Measurements from ENCODE around the gene CX3CR1. TPM values are rescaled to one million over a fixed set of nuclear protein-coding genes. Genes with fewer than 3 reads are reported as not detected.

CX3CR1 gene
- total RNA-seq, 2 experiments from 2014 or later, result 0.14 to 0.27 TPM

GRCh38 chr3:39296197-39297077, 16.6 kb upstream of the CX3CR1 start:
- no peaks in the 10 kb centered on the region for H3K27me3 ChIP-seq (ENCODE audit: control insufficient read depth in 1 of 2, insufficient read depth in 2 of 2, low read length in 2 of 2)
- peaks cover 25% of the 10 kb centered on the region for H3K4me1 ChIP-seq (ENCODE audit: insufficient read depth, low read length)
- peaks cover 10 to 20% of the 10 kb centered on the region in 2 experiments for H3K9me3 ChIP-seq (ENCODE audit: control insufficient read depth in 1 of 2, insufficient read depth in 1 of 2, low read length in 2 of 2)
- Mint-ChIP-seq H3K36me3 (ENCODE audit: low read depth) (peaks cover 28% of the 10 kb centered on the region), H3K4me1 (ENCODE audit: low read depth) (peaks cover 10% of the 10 kb centered on the region), H3K27ac (no peak overlapping the region), H3K27me3 (no peaks in the 10 kb centered on the region), H3K9me3 (peaks cover 11% of the 10 kb centered on the region), H3K4me3 (no peak overlapping the region)
- no peak overlapping the region for H3K27ac ChIP-seq (ENCODE audit: low read depth in 1 of 2, low read length in 2 of 2)
- ChIA-PET CTCF (no interaction called here), POLR2A (no interaction called here)
- no peaks in the 10 kb centered on the region for H3K36me3 ChIP-seq (ENCODE audit: insufficient read depth, low read length)
- no peak for ATAC-seq (ENCODE audit: poor library complexity)
- DNase-seq, result no peak
- intact Hi-C loops (cut with DNase I, micrococcal nuclease), result no loop called here
- no peak overlapping the region for H3K4me3 ChIP-seq (ENCODE audit: low read length)
- TF ChIP-seq CTCF (IDR thresholded peaks at IDR 0.05), result no peak

GRCh38 chr3:39295184-39295775, 15.4 kb upstream of the CX3CR1 start:
- Histone ChIP-seq H3K9me3 (ENCODE audit: control insufficient read depth in 1 of 2, insufficient read depth in 1 of 2, low read length in 2 of 2) (peaks cover 10 to 17% of the 10 kb centered on the region in 2 experiments), H3K27ac (ENCODE audit: low read depth in 1 of 2, low read length in 2 of 2) (no peak overlapping the region), H3K4me3 (ENCODE audit: low read length) (no peak overlapping the region), H3K4me1 (ENCODE audit: insufficient read depth, low read length) (peaks cover 25% of the 10 kb centered on the region), H3K36me3 (ENCODE audit: insufficient read depth, low read length) (no peaks in the 10 kb centered on the region), H3K27me3 (ENCODE audit: control insufficient read depth in 1 of 2, insufficient read depth in 2 of 2, low read length in 2 of 2) (no peaks in the 10 kb centered on the region)
- H3K36me3 Mint-ChIP-seq (ENCODE audit: low read depth), result peaks cover 20% of the 10 kb centered on the region
- H3K27me3 Mint-ChIP-seq, result no peaks in the 10 kb centered on the region
- H3K9me3 Mint-ChIP-seq, result peaks cover 11% of the 10 kb centered on the region
- peak overlapping the region; percentile 81 for H3K27ac Mint-ChIP-seq
- CTCF ChIA-PET, result no interaction called here
- DNase-seq, result no peak
- peaks cover 10% of the 10 kb centered on the region for H3K4me1 Mint-ChIP-seq (ENCODE audit: low read depth)
- no peak for TF ChIP-seq CTCF (IDR thresholded peaks at IDR 0.05)
- intact Hi-C loops (cut with DNase I, micrococcal nuclease), result no loop called here
- POLR2A ChIA-PET, result no interaction called here
- no peak for ATAC-seq (ENCODE audit: poor library complexity)
- H3K4me3 Mint-ChIP-seq, result no peak overlapping the region

GRCh38 chr3:39294446-39295183, 14.8 kb upstream of the CX3CR1 start:
- no peak for ATAC-seq (ENCODE audit: poor library complexity)
- H3K4me3 Mint-ChIP-seq, result peak overlapping the region; percentile 15
- H3K4me1 Mint-ChIP-seq (ENCODE audit: low read depth), result peaks cover 10% of the 10 kb centered on the region

More at GRCh38 chr3:39294446-39295183, 14.8 kb upstream of the CX3CR1 start:
- H3K27ac ChIP-seq (ENCODE audit: low read depth in 1 of 2, low read length in 2 of 2), result no peak overlapping the region
- peaks cover 10 to 11% of the 10 kb centered on the region in 2 experiments for H3K9me3 ChIP-seq (ENCODE audit: control insufficient read depth in 1 of 2, insufficient read depth in 1 of 2, low read length in 2 of 2)
- CTCF ChIA-PET, result no interaction called here
- no peak for TF ChIP-seq CTCF (IDR thresholded peaks at IDR 0.05)
- H3K4me1 ChIP-seq (ENCODE audit: insufficient read depth, low read length), result peaks cover 25% of the 10 kb centered on the region
- DNase-seq, result peak in 5 of 14 experiments; percentile 3 to 56 (median 20)
- POLR2A ChIA-PET, result no interaction called here
- H3K36me3 Mint-ChIP-seq (ENCODE audit: low read depth), result peaks cover 13% of the 10 kb centered on the region
- no peak overlapping the region for H3K4me3 ChIP-seq (ENCODE audit: low read length)
- no peaks in the 10 kb centered on the region for H3K27me3 Mint-ChIP-seq
- intact Hi-C loops (cut with DNase I, micrococcal nuclease), result loop anchor here in 1 of 2 experiments (5.0 kb wide), 1 partner anchor 83 kb away; no protein-coding TSS in a partner anchor
- no peaks in the 10 kb centered on the region for H3K36me3 ChIP-seq (ENCODE audit: insufficient read depth, low read length)
- no peaks in the 10 kb centered on the region for H3K27me3 ChIP-seq (ENCODE audit: control insufficient read depth in 1 of 2, insufficient read depth in 2 of 2, low read length in 2 of 2)
- H3K9me3 Mint-ChIP-seq, result peaks cover 7% of the 10 kb centered on the region
- H3K27ac Mint-ChIP-seq, result peak overlapping the region; percentile 81

All from CD4-positive, alpha-beta T cell (primary cell).